Esophagus muscularis mucosa (tissue), 3 donors: ENCODE results near the gene RAB3IP.

Experiments used
- POLR2AphosphoS5 ChIP-seq, 2 donors: sonication (generic); formaldehyde crosslinking; IDR thresholded peaks; one replicate each; pipeline ENCODE4 v1.6.1; 2017; ENCODE audit warnings: antibody characterized with exemption in 2 of 2
- TF ChIP-seq, protein P1 (sequence below), 3 experiments: fragments of 200-600 bp in 2 of 3; fragments of 450-650 bp in 1 of 3; sonication (generic) in 2 of 3; IDR thresholded peaks; one replicate each; pipeline ENCODE4 v1.5.1; 2017 to 2019; ENCODE audit warnings: antibody characterized with exemption in 3 of 3, mild to moderate bottlenecking in 2 of 3, moderate library complexity in 1 of 3

DNA sequence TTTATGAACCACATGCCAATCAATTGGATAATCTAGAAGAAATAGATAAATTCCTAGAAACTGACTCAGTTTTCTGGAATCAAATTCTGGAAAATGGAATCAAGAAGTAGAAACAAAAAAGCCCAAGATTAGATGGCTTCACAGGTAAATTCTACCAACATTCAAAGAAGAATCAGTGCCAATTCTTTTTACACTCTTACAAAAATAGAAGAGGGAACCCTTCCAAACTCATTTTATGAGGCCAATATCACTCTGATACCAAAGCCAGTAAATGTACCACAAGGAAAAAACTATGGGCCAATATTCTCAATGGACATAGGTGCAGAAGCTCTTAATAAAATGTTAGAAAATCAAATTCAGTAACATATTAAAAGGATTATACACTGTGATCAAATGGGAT is 50.7 kb downstream of the RAB3IP start:
- TF ChIP-seq POLR2AphosphoS5 (IDR thresholded peaks at IDR 0.05) = no peak
- TF ChIP-seq, protein P1, sequence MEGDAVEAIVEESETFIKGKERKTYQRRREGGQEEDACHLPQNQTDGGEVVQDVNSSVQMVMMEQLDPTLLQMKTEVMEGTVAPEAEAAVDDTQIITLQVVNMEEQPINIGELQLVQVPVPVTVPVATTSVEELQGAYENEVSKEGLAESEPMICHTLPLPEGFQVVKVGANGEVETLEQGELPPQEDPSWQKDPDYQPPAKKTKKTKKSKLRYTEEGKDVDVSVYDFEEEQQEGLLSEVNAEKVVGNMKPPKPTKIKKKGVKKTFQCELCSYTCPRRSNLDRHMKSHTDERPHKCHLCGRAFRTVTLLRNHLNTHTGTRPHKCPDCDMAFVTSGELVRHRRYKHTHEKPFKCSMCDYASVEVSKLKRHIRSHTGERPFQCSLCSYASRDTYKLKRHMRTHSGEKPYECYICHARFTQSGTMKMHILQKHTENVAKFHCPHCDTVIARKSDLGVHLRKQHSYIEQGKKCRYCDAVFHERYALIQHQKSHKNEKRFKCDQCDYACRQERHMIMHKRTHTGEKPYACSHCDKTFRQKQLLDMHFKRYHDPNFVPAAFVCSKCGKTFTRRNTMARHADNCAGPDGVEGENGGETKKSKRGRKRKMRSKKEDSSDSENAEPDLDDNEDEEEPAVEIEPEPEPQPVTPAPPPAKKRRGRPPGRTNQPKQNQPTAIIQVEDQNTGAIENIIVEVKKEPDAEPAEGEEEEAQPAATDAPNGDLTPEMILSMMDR (IDR thresholded peaks at IDR 0.05) = no peak
